ENCODE data around the gene ATOSA.

Gene ATOSA

GRCh38 chr15:52682200-52682599 lies 3.0 kb upstream of the ATOSA start:
- DNase-seq (ENCODE audit: low spot score), result no peak

GRCh38 chr15:52681441-52681840 lies 2.3 kb upstream of the ATOSA start:
- DNase-seq (ENCODE audit: low spot score), result no peak

- DNase-seq (ENCODE audit: low spot score), result no peak
Observed at GRCh38 chr15:52680761-52681160, 1.6 kb upstream of the ATOSA start.

- peak; percentile 32 for DNase-seq (ENCODE audit: low spot score)
Observed at GRCh38 chr15:52680041-52680391, 828 bp upstream of the ATOSA start.

- DNase-seq (ENCODE audit: low spot score), result peak; percentile 78
Observed at GRCh38 chr15:52678468-52679231, 538 bp downstream of the ATOSA start.

- DNase-seq (ENCODE audit: low spot score), result peak; percentile 87
Observed at GRCh38 chr15:52677593-52678467, 1.4 kb downstream of the ATOSA start.

GRCh38 chr15:52674831-52675230 lies 4.4 kb downstream of the ATOSA start:
- no peak for DNase-seq (ENCODE audit: low spot score)

GRCh38 chr15:52673734-52674133 lies 5.5 kb downstream of the ATOSA start:
- no peak for DNase-seq (ENCODE audit: low spot score)

- no peak for DNase-seq (ENCODE audit: low spot score)
Observed at GRCh38 chr15:52673312-52673711, 5.9 kb downstream of the ATOSA start.

- no peak for DNase-seq (ENCODE audit: low spot score)
Observed at GRCh38 chr15:52672661-52673060, 6.5 kb downstream of the ATOSA start.

GRCh38 chr15:52670087-52670486 lies 9.1 kb downstream of the ATOSA start:
- DNase-seq (ENCODE audit: low spot score), result no peak

- DNase-seq (ENCODE audit: low spot score), result no peak
Observed at GRCh38 chr15:52668133-52668532, 11.1 kb downstream of the ATOSA start.

- DNase-seq (ENCODE audit: low spot score), result no peak
Observed at GRCh38 chr15:52667597-52667996, 11.6 kb downstream of the ATOSA start.

GRCh38 chr15:52663536-52664294 lies 15.5 kb downstream of the ATOSA start:
- DNase-seq (ENCODE audit: low spot score), result no peak

- no peak for DNase-seq (ENCODE audit: low spot score)
Observed at GRCh38 chr15:52661909-52662308, 17.3 kb downstream of the ATOSA start.

- DNase-seq (ENCODE audit: low spot score), result no peak
Observed at GRCh38 chr15:52660192-52660591, 19.0 kb downstream of the ATOSA start.

GRCh38 chr15:52658955-52659354 lies 20.2 kb downstream of the ATOSA start:
- no peak for DNase-seq (ENCODE audit: low spot score)

GRCh38 chr15:52657338-52657737 lies 21.9 kb downstream of the ATOSA start:
- no peak for DNase-seq (ENCODE audit: low spot score)

GRCh38 chr15:52656412-52656811 lies 22.8 kb downstream of the ATOSA start:
- no peak for DNase-seq (ENCODE audit: low spot score)

GRCh38 chr15:52653431-52653964 lies 25.7 kb downstream of the ATOSA start:
- DNase-seq (ENCODE audit: low spot score), result no peak

GRCh38 chr15:52652984-52653383 lies 26.2 kb downstream of the ATOSA start:
- no peak for DNase-seq (ENCODE audit: low spot score)

- DNase-seq (ENCODE audit: low spot score), result no peak
Observed at GRCh38 chr15:52652286-52652685, 26.9 kb downstream of the ATOSA start.

All from RKO (cell line).